22Rv1 (cell line): ENCODE data around the gene COL16A1.

Experiments
- H3K27ac ChIP-seq: fragments of 450-650 bp; 2 replicates; pipeline ENCODE4 v1.5.1; 2017
- CTCF ChIP-seq: fragments of 450-650 bp; IDR thresholded peaks from 2 replicates; pipeline ENCODE4 v1.5.1; 2017; ENCODE audit warnings: mild to moderate bottlenecking
- ZFX ChIP-seq: fragments of 450-650 bp; IDR thresholded peaks from 2 replicates; pipeline ENCODE4 v1.6.1; 2017; ENCODE audit warnings: antibody characterized with exemption, borderline replicate concordance

Gene COL16A1

DNA sequence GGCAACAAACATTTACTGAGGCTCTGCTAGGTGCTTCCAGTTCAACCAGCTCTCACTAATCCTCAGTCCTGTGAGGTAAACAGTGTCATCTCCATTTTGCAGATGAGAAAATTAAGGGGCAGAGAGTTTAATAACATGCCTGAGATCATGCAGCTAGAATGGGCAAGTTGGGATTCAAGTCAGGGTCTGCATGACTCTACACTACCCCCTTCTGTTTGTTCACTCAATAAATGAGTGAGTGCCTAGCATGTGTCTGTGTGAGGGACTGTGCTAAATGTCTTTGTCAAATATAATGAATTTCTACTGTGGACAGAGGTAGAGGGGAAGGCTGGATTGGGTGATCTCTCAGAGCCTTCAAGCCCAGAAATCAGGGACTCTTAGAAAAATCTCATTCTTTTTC lies 63.6 kb downstream of the COL16A1 start:
- TF ChIP-seq CTCF (no peak), ZFX (no peak)
- no peak overlapping the region for H3K27ac ChIP-seq

DNA sequence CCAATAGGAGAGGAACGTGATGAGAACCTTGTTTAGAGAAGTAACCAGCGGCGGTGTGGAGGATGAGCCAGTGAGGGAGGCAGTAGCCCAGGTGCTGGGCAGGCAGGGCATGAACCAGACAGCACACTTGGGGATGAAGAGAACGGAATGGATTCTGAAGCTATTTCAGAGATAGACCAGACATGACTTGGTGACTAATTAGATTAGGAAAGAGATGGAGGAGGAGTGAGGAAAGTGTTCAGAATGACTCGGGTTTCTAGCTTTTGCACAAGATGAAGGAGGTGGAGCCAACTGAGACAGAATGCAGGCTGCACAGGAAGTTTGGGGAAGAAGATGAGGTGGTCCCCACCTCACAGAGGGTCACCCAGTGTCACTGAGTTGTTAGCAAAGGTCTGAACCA lies 64.3 kb downstream of the COL16A1 start:
- H3K27ac ChIP-seq, result no peak overlapping the region
- TF ChIP-seq ZFX, result no peak
- TF ChIP-seq CTCF, result no peak

DNA sequence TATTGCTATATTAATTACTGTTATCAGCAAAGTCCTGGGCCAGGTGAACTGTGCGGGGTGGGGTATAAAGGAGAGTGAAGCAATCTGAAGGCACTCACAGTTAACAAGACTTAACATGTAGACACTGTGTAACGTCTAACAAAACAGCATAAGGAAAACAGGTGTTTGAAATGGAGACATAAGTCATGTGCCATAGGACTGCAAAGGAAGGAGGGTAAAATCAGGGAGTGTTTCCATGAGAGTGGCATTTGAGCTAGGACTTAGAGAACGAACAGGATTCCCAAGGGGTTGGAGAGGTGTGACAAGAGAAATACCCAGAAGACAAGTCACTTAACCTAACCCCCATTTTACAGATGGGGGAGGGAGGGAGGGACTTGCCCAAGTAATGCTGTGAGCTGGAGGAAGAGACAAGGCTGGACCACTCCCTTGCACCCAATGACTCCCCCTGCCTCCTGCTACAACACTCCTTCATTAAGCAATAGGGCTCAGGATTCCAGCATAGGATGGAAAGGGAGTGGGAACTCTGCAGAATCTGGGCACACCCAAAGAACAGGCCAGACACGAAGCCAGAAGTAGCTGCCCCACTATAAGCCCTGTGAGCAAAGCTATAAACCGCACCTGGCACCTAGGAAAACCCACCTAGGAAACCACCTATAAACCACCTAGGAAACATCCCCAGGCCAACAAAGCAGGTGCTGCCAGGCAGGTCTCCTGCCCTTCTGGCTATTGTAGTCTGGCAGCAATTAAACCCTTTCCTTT lies 65.7 kb downstream of the COL16A1 start:
- H3K27ac ChIP-seq, result no peak overlapping the region
- TF ChIP-seq ZFX, result no peak
- no peak for TF ChIP-seq CTCF

- no peak for TF ChIP-seq ZFX
- peak; percentile 84 for TF ChIP-seq CTCF
- no peak overlapping the region for H3K27ac ChIP-seq
Measured at GRCh38 chr1:31633117-31633516, 70.7 kb downstream of the COL16A1 start.

DNA sequence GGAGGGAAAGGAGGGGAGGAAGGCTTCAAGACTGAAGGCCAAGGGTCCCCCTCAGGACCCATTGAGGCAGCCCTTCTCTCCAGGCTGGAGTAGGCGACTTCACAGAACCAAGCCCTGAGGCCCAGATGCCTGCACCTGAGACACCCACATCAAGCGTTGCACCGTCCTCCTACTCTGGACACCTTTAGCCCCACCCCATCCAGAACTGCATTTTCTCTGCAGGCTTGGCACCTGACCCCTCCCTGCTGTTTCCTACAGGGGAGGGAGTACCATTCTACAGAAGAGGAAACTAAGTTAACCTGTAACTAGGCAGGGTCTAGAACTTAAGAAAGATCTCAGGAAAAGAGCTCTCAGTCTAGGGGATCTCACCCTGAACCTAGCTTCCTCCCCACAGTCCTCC lies 71.2 kb downstream of the COL16A1 start:
- TF ChIP-seq CTCF (no peak), ZFX (no peak)
- no peak overlapping the region for H3K27ac ChIP-seq

GRCh38 chr1:31628931-31629556 lies 74.8 kb downstream of the COL16A1 start:
- TF ChIP-seq ZFX, result no peak
- TF ChIP-seq CTCF, result no peak
- no peak overlapping the region for H3K27ac ChIP-seq

DNA sequence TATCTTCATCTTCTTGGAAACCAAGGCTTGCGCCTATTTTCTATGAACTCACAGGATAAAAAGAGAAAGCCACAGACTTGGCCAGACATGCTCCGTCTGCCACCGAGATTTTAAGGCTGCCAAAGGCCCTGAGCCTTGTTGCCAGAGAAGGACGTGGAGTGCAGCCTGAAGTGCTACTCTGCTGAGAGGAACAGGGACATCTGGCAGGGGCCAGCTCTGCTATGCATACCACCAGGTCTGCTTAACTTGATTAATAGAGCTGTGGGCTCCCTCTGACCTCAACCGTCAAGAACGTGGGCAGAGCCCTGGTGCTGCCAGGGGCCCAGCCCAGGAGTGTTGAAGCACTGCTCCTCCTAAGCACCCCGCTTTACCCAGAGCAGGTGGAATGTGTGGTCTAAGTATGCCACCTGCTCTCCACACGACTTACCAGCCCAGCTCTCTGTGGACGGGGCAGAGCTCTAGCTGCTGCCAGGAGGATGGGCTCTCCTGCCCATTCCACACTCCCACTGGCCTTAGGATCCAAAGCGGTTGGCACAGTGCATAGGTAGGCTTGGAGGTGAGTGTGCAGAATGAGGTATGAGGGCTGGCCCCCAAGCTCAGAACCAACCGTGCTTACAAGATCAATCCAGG lies 75.8 kb downstream of the COL16A1 start:
- TF ChIP-seq ZFX, result no peak
- TF ChIP-seq CTCF, result no peak
- no peak overlapping the region for H3K27ac ChIP-seq
